Lung (tissue), 12 donors: Measurements from ENCODE around the gene TMEM79. TPM values are rescaled to one million over a fixed set of nuclear protein-coding genes. Genes with fewer than 3 reads are reported as not detected.

ENCODE experiments used
- ATAC-seq: fragments of 200-7000 bp; cut with Tn5 transposase; one replicate; pipeline ENCODE4 v1.9.1; 2020; ENCODE audit warnings: moderate number of reproducible peaks; ENCODE audit not compliant: insufficient read depth, low FRiP score
- DNase-seq, 3 donors: peaks; one replicate each; pipeline ENCODE4 v3.0.0-alpha.2; 2013 to 2017
- H3K27ac ChIP-seq, 2 donors: one replicate each; pipeline ENCODE4 v1.5.1; 2013; ENCODE audit warnings: mild to moderate bottlenecking in 2 of 2, moderate library complexity in 2 of 2, control low read depth in 1 of 2, inconsistent platforms in 1 of 2, low read depth in 1 of 2, low read length in 1 of 2
- H3K27me3 ChIP-seq, 3 donors: one replicate each; pipeline ENCODE4 v1.5.1; 2013; ENCODE audit warnings: low read length in 2 of 3; ENCODE audit not compliant: control insufficient read depth in 3 of 3, insufficient read depth in 3 of 3
- H3K36me3 ChIP-seq, 4 donors: one replicate each; pipeline ENCODE4 v1.5.1; 2013; ENCODE audit warnings: low read length in 4 of 4, mild to moderate bottlenecking in 1 of 4, moderate library complexity in 1 of 4; ENCODE audit not compliant: control insufficient read depth in 4 of 4, insufficient read depth in 4 of 4
- H3K4me1 ChIP-seq, 5 donors: one replicate each; pipeline ENCODE4 v1.5.1; 2013; ENCODE audit warnings: low read length in 5 of 5, mild to moderate bottlenecking in 2 of 5, moderate library complexity in 1 of 5; ENCODE audit not compliant: control insufficient read depth in 5 of 5, insufficient read depth in 5 of 5
- H3K4me3 ChIP-seq: one replicate; pipeline ENCODE4 v1.5.1; 2013; ENCODE audit warnings: mild to moderate bottlenecking, control low read depth, moderate library complexity
- H3K9ac ChIP-seq, 2 donors: one replicate each; pipeline ENCODE4 v1.5.1; 2013; ENCODE audit warnings: low read length in 2 of 2, control low read depth in 1 of 2; ENCODE audit not compliant: insufficient read depth in 1 of 2
- H3K9me3 ChIP-seq, 4 donors: one replicate each; pipeline ENCODE4 v1.5.1; 2013; ENCODE audit warnings: low read length in 3 of 4, mild to moderate bottlenecking in 1 of 4, moderate library complexity in 1 of 4; ENCODE audit not compliant: control insufficient read depth in 4 of 4, insufficient read depth in 3 of 4
- WGBS, 2 donors: extraction: QIAGEN DNeasy Blood & Tissue Kit; methylation state at CpG; one replicate each; pipeline ENCODE4 v1.1.7; 2013; 5-methylcytosine and 5-hydroxymethylcytosine counted together
- polyA plus RNA-seq, 2 donors: library from polyadenylated mRNA; stranded (reverse); fragments of 200-250 nt; gene quantifications; one replicate each; pipeline ENCODE4 v1.2.1, GENCODE V29; 2013
- total RNA-seq, 2 donors: library from RNA; depleted of rRNA in 1 of 2; stranded (reverse); fragments of >200 nt in 1 of 2; gene quantifications; one replicate each; pipeline ENCODE4 v1.2.1, GENCODE V29; 2014 to 2021
- TF ChIP-seq, protein P1 (sequence below): IDR thresholded peaks from 2 replicates; pipeline ENCODE4 v1.5.1; 2012; ENCODE audit warnings: mild to moderate bottlenecking; ENCODE audit errors: control extremely low read depth, extremely low read depth
- donor health status: control.
- donor health status: control.
- donor health status: Bipolar disorder and iron deficiency.
- donor health status: healthy.
- donor health status: DM: yes; HTN: yes; CAD: no.

TMEM79 gene
- total and polyA plus RNA-seq, 4 donors: 2.5 to 4.7 (median 4.6) TPM

DNA sequence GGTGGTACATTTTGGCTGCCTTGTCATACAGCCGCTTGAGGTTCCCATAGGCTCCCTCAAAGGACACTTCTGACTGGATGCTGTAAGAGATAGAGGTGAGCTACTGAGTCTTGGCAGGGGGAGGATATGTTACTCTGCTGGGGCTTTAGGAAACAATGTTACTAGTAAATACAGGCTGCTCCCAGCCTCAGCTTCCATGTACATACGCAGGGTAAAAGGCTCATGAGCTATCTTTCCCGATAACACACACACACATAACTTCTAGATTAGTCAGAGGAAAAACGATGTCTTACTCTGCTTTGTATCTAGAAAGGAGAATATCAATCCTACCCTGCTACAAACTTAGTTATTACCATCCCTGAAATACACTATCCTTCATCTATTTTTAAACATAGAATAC, 15.8 kb upstream of the TMEM79 start:
- no peak for ATAC-seq
- peaks cover 43 to 54% (median 51%) of the 10 kb centered on the region in 4 donors for H3K36me3 ChIP-seq
- 93 to 98% methylated on average over 4 of the region's 4 CpGs for WGBS, 2 donors

DNA sequence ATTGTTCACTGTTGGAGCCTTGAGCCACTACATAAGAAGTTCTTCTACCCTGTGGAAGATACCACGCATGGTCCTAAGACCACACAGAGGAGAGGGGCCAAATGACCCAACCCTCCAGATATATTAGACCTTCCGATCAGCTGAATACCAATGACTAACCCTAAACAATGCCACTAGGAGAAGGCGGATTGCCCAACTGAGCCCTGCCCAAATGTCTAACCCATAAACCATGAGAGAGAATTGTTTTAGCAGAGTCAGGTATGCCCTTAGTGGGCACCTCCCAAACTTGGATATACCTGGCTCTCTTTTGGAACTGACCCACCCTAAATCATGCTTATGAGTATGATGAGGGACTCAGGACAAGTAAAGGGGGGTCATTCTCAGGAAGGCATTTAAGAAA, 13.8 kb upstream of the TMEM79 start:
- H3K4me3 ChIP-seq: no peak overlapping the region
- 92 to 99% methylated on average over 3 of the region's 3 CpGs for WGBS, 2 donors
- DNase-seq: no peak
- TF ChIP-seq, protein P1, sequence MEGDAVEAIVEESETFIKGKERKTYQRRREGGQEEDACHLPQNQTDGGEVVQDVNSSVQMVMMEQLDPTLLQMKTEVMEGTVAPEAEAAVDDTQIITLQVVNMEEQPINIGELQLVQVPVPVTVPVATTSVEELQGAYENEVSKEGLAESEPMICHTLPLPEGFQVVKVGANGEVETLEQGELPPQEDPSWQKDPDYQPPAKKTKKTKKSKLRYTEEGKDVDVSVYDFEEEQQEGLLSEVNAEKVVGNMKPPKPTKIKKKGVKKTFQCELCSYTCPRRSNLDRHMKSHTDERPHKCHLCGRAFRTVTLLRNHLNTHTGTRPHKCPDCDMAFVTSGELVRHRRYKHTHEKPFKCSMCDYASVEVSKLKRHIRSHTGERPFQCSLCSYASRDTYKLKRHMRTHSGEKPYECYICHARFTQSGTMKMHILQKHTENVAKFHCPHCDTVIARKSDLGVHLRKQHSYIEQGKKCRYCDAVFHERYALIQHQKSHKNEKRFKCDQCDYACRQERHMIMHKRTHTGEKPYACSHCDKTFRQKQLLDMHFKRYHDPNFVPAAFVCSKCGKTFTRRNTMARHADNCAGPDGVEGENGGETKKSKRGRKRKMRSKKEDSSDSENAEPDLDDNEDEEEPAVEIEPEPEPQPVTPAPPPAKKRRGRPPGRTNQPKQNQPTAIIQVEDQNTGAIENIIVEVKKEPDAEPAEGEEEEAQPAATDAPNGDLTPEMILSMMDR: no peak
- H3K27me3 ChIP-seq: no peaks in the 10 kb centered on the region
- no peak for ATAC-seq
- no peaks in the 10 kb centered on the region for H3K4me1 ChIP-seq
- no peak overlapping the region for H3K27ac ChIP-seq
- H3K36me3 ChIP-seq: peaks cover 56 to 63% (median 60%) of the 10 kb centered on the region in 4 donors
- no peaks in the 10 kb centered on the region for H3K9me3 ChIP-seq
- no peak overlapping the region for H3K9ac ChIP-seq

More for the DNA sequence above, 15.8 kb upstream of the TMEM79 start:
- Histone ChIP-seq H3K9me3 (no peaks in the 10 kb centered on the region), H3K27me3 (no peaks in the 10 kb centered on the region), H3K27ac (no peak overlapping the region), H3K4me3 (no peak overlapping the region), H3K4me1 (no peaks in the 10 kb centered on the region), H3K9ac (no peak overlapping the region)
- DNase-seq: no peak
- TF ChIP-seq, protein P1: no peak

DNA sequence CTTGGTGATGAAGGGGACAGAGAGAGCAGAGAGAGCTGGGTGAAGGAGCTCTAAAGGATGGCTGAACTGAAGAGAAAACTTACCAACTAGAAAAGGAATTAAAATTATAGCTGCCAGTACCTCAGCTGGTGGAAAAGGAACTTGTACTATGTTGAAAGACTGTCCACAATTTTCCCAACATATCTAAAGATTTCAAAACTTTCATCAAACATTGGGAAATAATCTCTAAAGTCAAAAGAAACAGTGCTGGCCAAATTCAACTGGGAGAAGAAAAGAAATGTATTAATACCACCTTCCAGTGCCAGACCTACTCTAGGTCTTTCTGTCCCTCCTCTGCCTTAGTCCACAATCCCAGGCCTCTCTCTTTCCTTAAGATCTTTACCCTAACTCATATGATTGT, 7.6 kb upstream of the TMEM79 start:
- no peak overlapping the region for H3K27ac ChIP-seq
- TF ChIP-seq, protein P1: no peak

DNA sequence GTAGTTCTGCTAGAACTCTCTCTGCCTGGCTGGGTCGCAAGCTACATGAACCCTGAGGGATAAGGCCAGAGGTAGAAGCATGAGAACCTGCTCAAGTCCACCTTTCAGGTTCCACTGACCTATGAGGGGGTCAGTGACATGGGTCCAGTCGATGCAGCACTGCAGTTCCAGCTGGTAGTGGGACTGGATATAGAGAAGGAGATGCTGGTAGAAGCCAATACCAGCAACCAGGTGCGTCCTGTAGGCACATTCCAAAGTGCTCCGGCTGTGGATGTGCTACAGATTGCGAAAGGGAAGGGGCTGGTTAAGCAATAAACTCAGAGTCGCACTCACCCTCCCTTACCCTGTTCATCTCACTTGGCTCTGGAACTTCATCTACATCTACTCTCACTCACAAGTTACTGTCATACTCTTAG, 7.2 kb upstream of the TMEM79 start:
- Histone ChIP-seq H3K36me3 (peaks cover 32 to 50% (median 49%) of the 10 kb centered on the region in 4 donors), H3K27me3 (no peaks in the 10 kb centered on the region), H3K27ac (no peak overlapping the region), H3K4me3 (no peak overlapping the region), H3K9me3 (peaks cover 0 to 3% (median 0%) of the 10 kb centered on the region in 4 donors), H3K9ac (no peak overlapping the region), H3K4me1 (peaks cover 0 to 11% (median 6%) of the 10 kb centered on the region in 5 donors)
- ATAC-seq (no peak), DNase-seq (no peak)
- TF ChIP-seq, protein P1: no peak
- WGBS, 2 donors: 42 to 57% methylated on average over 6 of the region's 6 CpGs

More for the DNA sequence above, 7.6 kb upstream of the TMEM79 start:
- peak; percentile 59 for ATAC-seq
- H3K27me3 ChIP-seq: no peaks in the 10 kb centered on the region
- H3K4me3 ChIP-seq: no peak overlapping the region
- peaks cover 35 to 54% (median 53%) of the 10 kb centered on the region in 4 donors for H3K36me3 ChIP-seq
- no peak overlapping the region for H3K9ac ChIP-seq
- peaks cover 0 to 3% (median 0%) of the 10 kb centered on the region in 4 donors for H3K9me3 ChIP-seq
- peaks cover 0 to 6% (median 5%) of the 10 kb centered on the region in 5 donors for H3K4me1 ChIP-seq
- no peak for DNase-seq
